Neural cell (in vitro differentiated cells): ENCODE results near the gene CDHR2.

Experiments used
- CTCF ChIP-seq: fragments of 450-650 bp; IDR thresholded peaks from 2 replicates; pipeline ENCODE4 v1.5.1; 2014; ENCODE audit warnings: antibody characterized with exemption, mild to moderate bottlenecking, moderate library complexity; ENCODE audit not compliant: poor library complexity, severe bottlenecking
- EP300 ChIP-seq: fragments of 450-650 bp; conservative IDR thresholded peaks from 2 replicates; pipeline ENCODE4 v1.6.1; 2014; ENCODE audit warnings: antibody characterized with exemption, mild to moderate bottlenecking, moderate library complexity; ENCODE audit not compliant: poor library complexity, severe bottlenecking
- EZH2 ChIP-seq: fragments of 200-600, 300-800 bp; shearing (Covaris generic), sonication (generic); IDR thresholded peaks from 2 replicates; pipeline ENCODE4 v1.6.1; 2014; ENCODE audit warnings: antibody characterized with exemption, low read length, borderline replicate concordance, mild to moderate bottlenecking; ENCODE audit not compliant: insufficient read depth, poor library complexity, severe bottlenecking
- RAD21 ChIP-seq: fragments of 450-650 bp; conservative IDR thresholded peaks from 2 replicates; pipeline ENCODE4 v1.6.1; 2014; ENCODE audit warnings: antibody characterized with exemption, mild to moderate bottlenecking, moderate library complexity

DNA sequence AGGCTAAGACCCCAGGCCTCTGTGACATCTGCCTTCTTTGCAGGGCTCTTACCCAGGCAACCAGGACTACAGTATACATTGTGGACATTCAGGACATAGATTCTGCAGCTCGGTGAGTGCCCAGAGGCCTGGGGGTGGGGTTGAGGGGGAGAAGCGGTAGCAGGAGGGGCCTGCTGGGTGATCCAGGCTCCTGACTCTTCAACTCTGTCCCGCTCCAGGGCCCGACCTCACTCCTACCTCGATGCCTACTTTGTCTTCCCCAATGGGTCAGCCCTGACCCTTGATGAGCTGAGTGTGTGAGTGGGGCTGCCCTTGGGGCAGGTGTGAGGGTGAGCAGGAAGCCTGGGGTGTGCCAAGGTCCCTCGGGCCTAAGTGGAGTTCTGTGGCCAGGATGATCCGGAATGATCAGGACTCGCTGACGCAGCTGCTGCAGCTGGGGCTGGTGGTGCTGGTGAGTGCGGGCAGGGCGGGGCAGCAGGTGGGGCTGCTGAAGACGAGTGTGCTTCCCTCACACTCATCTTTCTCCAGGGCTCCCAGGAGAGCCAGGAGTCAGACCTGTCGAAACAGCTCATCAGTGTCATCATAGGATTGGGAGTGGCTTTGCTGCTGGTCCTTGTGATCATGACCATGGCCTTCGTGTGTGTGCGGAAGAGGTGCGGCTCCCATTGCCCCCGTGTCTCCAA is 41.0 kb downstream of the CDHR2 start:
- TF ChIP-seq CTCF (no peak), EZH2 (no peak), RAD21 (no peak), EP300 (no peak)
